HepG2 (cell line): ENCODE data around the gene MACROD2. TPM values are rescaled to one million over a fixed set of nuclear protein-coding genes. Genes with fewer than 3 reads are reported as not detected.

ENCODE experiments used
- ATAC-seq: fragments of 200-7000 bp; cut with Tn5 transposase; 3 replicates; pipeline ENCODE4 v1.9.1; 2020; ENCODE audit warnings: mild to moderate bottlenecking, moderate library complexity
- BruUV-seq: library from RNA; stranded (reverse); fragments of 400-500 nt; replicated peaks from 2 replicates; lab custom pipeline; 2021; lab: Mats Ljungman, UMichigan
- CTCF ChIA-PET: fragments of 300-600 bp; formaldehyde crosslinking; extraction: SDS; loops from one replicate; lab custom pipeline; 2021; ENCODE audit warnings: low total read pairs, inconsistent platforms, low intra/inter-chr PET ratio; lab: Yijun Ruan, JAX
- POLR2A ChIA-PET: fragments of 350-600 bp; sonication (Branson Sonifier 250); formaldehyde crosslinking; loops from one replicate; lab custom pipeline; 2020; ENCODE audit warnings: antibody characterized with exemption, inconsistent platforms; lab: Yijun Ruan, JAX
- DNase-seq: peaks from one replicate; pipeline ENCODE4 v3.0.0-alpha.2; 2015; ENCODE audit warnings: low spot score
- FAIRE-seq: peaks from 3 replicates; lab custom pipeline; 2011; peaks lifted over from hg19 to GRCh38; lab: Jason Lieb, UNC
- H2AFZ ChIP-seq: one replicate; pipeline ENCODE4 v1.6.1; 2011; ENCODE audit warnings: low read length, inconsistent platforms
- H3K27ac ChIP-seq: fragments of 300-600 bp; 3 replicates; pipeline ENCODE4 v1.8.0; 2011; ENCODE audit warnings: mixed run types, mild to moderate bottlenecking, mixed read lengths, low read length, inconsistent platforms; ENCODE audit not compliant: insufficient read depth; ENCODE audit errors: extremely low read length
- H3K27me3 ChIP-seq, 2 experiments: fragments of 200-600 bp in 1 of 2; 2 replicates in 1 of 2; 3 replicates in 1 of 2; pipeline versions ENCODE4 v1.6.0 to v1.8.0; 2011; ENCODE audit warnings: low read length in 2 of 2, mild to moderate bottlenecking in 2 of 2, moderate library complexity in 2 of 2, inconsistent platforms in 1 of 2; ENCODE audit not compliant: insufficient read depth in 2 of 2, control insufficient read depth in 1 of 2
- H3K36me3 ChIP-seq, 2 experiments: fragments of 200-600 bp in 1 of 2; replicated peaks in 1 of 2; 2 replicates in 1 of 2; 3 replicates in 1 of 2; pipeline versions ENCODE4 v1.5.1 to v1.8.0; 2011; ENCODE audit warnings: low read length in 2 of 2, inconsistent platforms in 1 of 2; ENCODE audit not compliant: insufficient read depth in 2 of 2, control insufficient read depth in 1 of 2
- H3K4me1 ChIP-seq: 2 replicates; pipeline ENCODE4 v1.5.1; 2012; ENCODE audit warnings: low read length, inconsistent platforms; ENCODE audit not compliant: insufficient read depth
- H3K4me2 ChIP-seq: 2 replicates; pipeline ENCODE4 v1.6.0; 2011; ENCODE audit warnings: low read depth, low read length, inconsistent platforms
- H3K4me3 ChIP-seq, 3 experiments: fragments of 200-600 bp in 1 of 3; sonication (generic), shearing (Covaris generic) in 1 of 3; replicated peaks in 1 of 3; 2 replicates each; pipeline ENCODE4 v1.5.1; 2011 to 2016; ENCODE audit warnings: low read length in 3 of 3, inconsistent platforms in 2 of 3, low read depth in 2 of 3, mild to moderate bottlenecking in 2 of 3, control low read depth in 1 of 3, mixed read lengths in 1 of 3; ENCODE audit not compliant: insufficient read depth in 1 of 3
- H3K79me2 ChIP-seq: one replicate; pipeline ENCODE4 v1.6.1; 2011; ENCODE audit warnings: low read length, inconsistent platforms; ENCODE audit not compliant: insufficient read depth
- H3K9ac ChIP-seq: 2 replicates; pipeline ENCODE4 v1.6.0; 2011; ENCODE audit warnings: mild to moderate bottlenecking, low read depth, low read length, inconsistent platforms; ENCODE audit not compliant: insufficient read depth
- H3K9me3 ChIP-seq: 2 replicates; pipeline ENCODE4 v1.5.1; 2012; ENCODE audit warnings: mild to moderate bottlenecking, low read length
- H4K20me1 ChIP-seq: 2 replicates; pipeline ENCODE4 v1.6.0; 2011; ENCODE audit warnings: inconsistent platforms, mild to moderate bottlenecking, low read length, moderate library complexity; ENCODE audit not compliant: insufficient read depth
- TARDBP ChIP-seq: sonication (generic); formaldehyde crosslinking; IDR thresholded peaks from 2 replicates; pipeline ENCODE4 v1.8.0; 2022; ENCODE audit warnings: mild to moderate bottlenecking, missing genetic modification reagents
- ZBTB49 ChIP-seq: sonication (generic); formaldehyde crosslinking; IDR thresholded peaks from 2 replicates; pipeline ENCODE4 v1.4.0; 2020; ENCODE audit warnings: missing genetic modification reagents, borderline replicate concordance
- ZNF280B ChIP-seq: sonication (generic); formaldehyde crosslinking; IDR thresholded peaks from 2 replicates; pipeline ENCODE4 v1.5.0; 2020; ENCODE audit warnings: missing genetic modification reagents, mild to moderate bottlenecking, borderline replicate concordance
- ZNF383 ChIP-seq: sonication (generic); formaldehyde crosslinking; IDR thresholded peaks from 2 replicates; pipeline ENCODE4 v1.4.0; 2020; ENCODE audit warnings: missing genetic modification reagents, mild to moderate bottlenecking, borderline replicate concordance
- ZNF501 ChIP-seq: sonication (generic); formaldehyde crosslinking; IDR thresholded peaks from 2 replicates; pipeline ENCODE4 v1.5.1; 2020; ENCODE audit warnings: mild to moderate bottlenecking, moderate library complexity, missing genetic modification reagents
- in situ Hi-C: cut with HindIII; loops from 2 replicates; pipeline ENCODE4 v1.10.0; 2017; ENCODE audit warnings: low pct_unique_long_range_greater_than_20kb; ENCODE audit not compliant: extremely low pct_ligation_motif_present
- intact Hi-C: fragments of 100-400 bp; cut with micrococcal nuclease; formaldehyde crosslinking; loops from one replicate; pipeline ENCODE4 v1.10.0; 2022; ENCODE audit not compliant: unreplicated experiment
- polyA plus RNA-seq, 8 experiments: library from polyadenylated mRNA; depleted of rRNA in 3 of 8; stranded (reverse) in 7 of 8; unstranded in 1 of 8; fragments of >200 nt; fragmentation: Illumina TruSeq in 4 of 8; extraction: Trizol in 4 of 8; gene quantifications; 2 replicates each; pipeline versions ENCODE4 v1.2.1 to v1.2.3, GENCODE V29; 2011 to 2016; ENCODE audit warnings: low read depth in 4 of 8, missing spikeins in 1 of 8, mixed read lengths in 1 of 8; ENCODE audit not compliant: insufficient read depth in 1 of 8
- total RNA-seq, 5 experiments: library from RNA; depleted of rRNA; stranded (reverse); fragments of >200 nt; fragmentation: Illumina TruSeq; extraction: Trizol; gene quantifications; 2 replicates each; pipeline ENCODE4 v1.2.3, GENCODE V29; 2016; ENCODE audit warnings: low read depth in 1 of 5

Gene MACROD2
- total and polyA plus RNA-seq, 2 of the 13 experiments (the other 11 are each of a cell fraction or from before 2014, with no cell fraction given), result 0.13 to 0.51 TPM

DNA sequence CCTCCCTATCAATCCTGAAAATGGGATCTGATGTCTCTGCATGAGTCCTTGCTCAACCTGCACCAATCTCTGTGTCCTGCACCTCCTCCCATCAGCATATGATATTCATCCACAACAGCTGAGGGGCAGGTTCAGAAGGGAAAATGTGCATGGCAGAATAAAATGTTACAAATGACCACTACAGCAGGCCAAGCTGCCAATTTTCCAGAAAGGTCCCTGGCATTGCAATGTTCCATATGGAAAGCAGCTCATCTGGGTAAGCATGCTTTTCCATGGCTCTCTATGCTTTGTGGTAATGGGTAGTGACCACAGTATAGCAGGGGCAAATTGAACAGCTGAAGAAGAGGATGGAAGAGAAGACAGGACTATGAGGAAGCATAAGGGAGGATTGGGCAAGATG lies 1183.3 kb downstream of the MACROD2 start:
- POLR2A ChIA-PET, result no interaction called here
- CTCF ChIA-PET, result no interaction called here
- no peak overlapping the region for H3K9ac ChIP-seq
- no peak overlapping the region for H3K4me2 ChIP-seq
- no peak overlapping the region for H3K27ac ChIP-seq
- FAIRE-seq, result no peak
- H3K27me3 ChIP-seq, result no peaks in the 10 kb centered on the region
- H3K9me3 ChIP-seq, result no peaks in the 10 kb centered on the region
- in situ Hi-C loops (no loop called here), intact Hi-C loops (no loop called here)
- no TSS peak for BruUV-seq
- no peaks in the 10 kb centered on the region for H3K79me2 ChIP-seq
- no peak for TF ChIP-seq ZNF280B
- TF ChIP-seq ZNF383 (CRISPR knock-in tag), result no peak
- TF ChIP-seq ZBTB49 (CRISPR knock-in tag), result no peak
- TF ChIP-seq ZNF501 (CRISPR knock-in tag), result no peak
- no peak for TF ChIP-seq TARDBP (CRISPR knock-in tag)
- no peak overlapping the region for H2AFZ ChIP-seq
- DNase-seq, result no peak
- H3K36me3 ChIP-seq, result no peaks in the 10 kb centered on the region
- H3K4me3 ChIP-seq, result no peak overlapping the region
- no peaks in the 10 kb centered on the region for H4K20me1 ChIP-seq
- no peak for ATAC-seq
- no peaks in the 10 kb centered on the region for H3K4me1 ChIP-seq
